Ectodermal cell (in vitro differentiated cells): ENCODE results near the gene SLC22A15.

Experiments
- H3K27ac ChIP-seq: 2 replicates; pipeline ENCODE4 v1.7.0; 2013; ENCODE audit warnings: mild to moderate bottlenecking, low read depth, low read length; ENCODE audit not compliant: insufficient read depth, poor library complexity, severe bottlenecking
- H3K27me3 ChIP-seq: 2 replicates; pipeline ENCODE4 v1.7.0; 2013; ENCODE audit warnings: mild to moderate bottlenecking, low read length; ENCODE audit not compliant: insufficient read depth, control insufficient read depth, poor library complexity, severe bottlenecking
- H3K36me3 ChIP-seq: one replicate; pipeline ENCODE4 v1.7.0; 2013; ENCODE audit warnings: low read length; ENCODE audit not compliant: control insufficient read depth, insufficient read depth
- H3K4me1 ChIP-seq: one replicate; pipeline ENCODE4 v1.7.0; 2013; ENCODE audit warnings: low read length; ENCODE audit not compliant: control insufficient read depth, insufficient read depth
- H3K4me3 ChIP-seq: 2 replicates; pipeline ENCODE4 v1.7.0; 2013; ENCODE audit warnings: low read depth, low read length, control low read depth; ENCODE audit not compliant: insufficient read depth
- H3K9me3 ChIP-seq: 2 replicates; pipeline ENCODE4 v1.7.0; 2013; ENCODE audit warnings: mild to moderate bottlenecking, low read length, moderate library complexity; ENCODE audit not compliant: control insufficient read depth
- WGBS, 2 experiments: methylation state at CpG; one replicate each; pipeline ENCODE4 v1.1.7; 2013; ENCODE audit warnings: missing lambda C conversion rate in 2 of 2; 5-methylcytosine and 5-hydroxymethylcytosine counted together

SLC22A15 gene

DNA sequence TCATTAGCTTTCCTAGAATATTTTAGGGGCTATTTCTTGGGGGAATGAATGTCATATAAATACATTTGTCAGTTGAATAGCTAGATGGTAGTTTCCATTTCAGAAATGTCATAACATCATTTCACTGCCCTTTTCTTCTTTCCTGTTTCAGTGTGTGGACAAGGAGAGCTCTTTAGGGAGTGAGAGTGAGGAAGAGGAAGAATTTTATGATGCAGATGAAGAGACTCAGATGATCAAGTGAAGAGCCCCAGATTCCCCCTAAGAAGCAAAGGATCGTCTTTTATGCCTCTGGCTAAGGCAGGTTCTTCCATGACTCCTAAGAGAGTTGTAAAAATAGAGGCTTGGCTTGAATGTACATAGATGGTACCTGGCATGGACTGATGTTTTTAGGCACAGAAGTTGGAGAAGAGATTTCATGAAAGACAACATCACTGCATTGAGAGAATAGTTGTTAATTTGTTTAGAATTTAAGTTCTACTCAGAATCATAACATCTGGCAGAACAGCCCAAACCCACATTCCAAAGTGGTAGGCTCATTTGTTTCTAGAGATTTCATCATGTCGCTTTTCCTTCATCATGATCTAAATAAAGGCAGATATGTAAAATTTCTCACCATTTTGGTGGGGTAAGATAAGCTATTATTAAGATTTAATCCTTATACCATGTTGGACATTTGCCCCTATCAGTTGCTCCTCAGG is 90.7 kb downstream of the SLC22A15 start:
- Histone ChIP-seq H3K9me3 (no peaks in the 10 kb centered on the region), H3K4me3 (no peak overlapping the region), H3K27ac (no peak overlapping the region), H3K36me3 (no peaks in the 10 kb centered on the region), H3K27me3 (no peaks in the 10 kb centered on the region), H3K4me1 (no peaks in the 10 kb centered on the region)
- WGBS, 2 experiments, result 98 to 100% methylated on average over 1 to 2 of the region's 2 CpGs

DNA sequence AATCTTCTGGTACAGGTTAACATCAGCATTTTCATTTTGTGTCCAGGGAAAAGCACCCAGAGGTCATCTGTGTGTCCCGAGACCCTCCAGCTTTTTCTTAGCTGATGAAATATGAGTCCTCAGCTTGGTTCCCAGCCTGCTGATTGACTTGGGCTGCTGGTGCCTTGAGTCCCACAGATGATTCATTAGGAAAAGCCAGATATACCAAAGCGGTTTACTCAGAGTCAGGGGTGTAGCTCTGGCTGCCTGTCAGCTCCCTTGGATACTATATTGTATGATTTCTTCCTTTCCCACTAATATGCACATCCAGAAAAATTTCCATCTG is 91.2 kb downstream of the SLC22A15 start:
- no peak overlapping the region for H3K4me3 ChIP-seq
- no peaks in the 10 kb centered on the region for H3K36me3 ChIP-seq
- no peaks in the 10 kb centered on the region for H3K9me3 ChIP-seq
- H3K4me1 ChIP-seq, result no peaks in the 10 kb centered on the region
- H3K27ac ChIP-seq, result no peak overlapping the region
- H3K27me3 ChIP-seq, result no peaks in the 10 kb centered on the region
- WGBS, 2 experiments, result 87 to 90% methylated on average over 2 of the region's 2 CpGs

GRCh38 chr1:116075575-116075974 is 99.3 kb downstream of the SLC22A15 start:
- Histone ChIP-seq H3K4me3 (no peak overlapping the region), H3K9me3 (no peaks in the 10 kb centered on the region), H3K4me1 (no peaks in the 10 kb centered on the region), H3K27ac (no peak overlapping the region), H3K36me3 (no peaks in the 10 kb centered on the region), H3K27me3 (no peaks in the 10 kb centered on the region)
- WGBS, 2 experiments, result no CpG with 5 or more reads among the region's 1 CpG

GRCh38 chr1:116075990-116076389 is 99.7 kb downstream of the SLC22A15 start:
- Histone ChIP-seq H3K9me3 (no peaks in the 10 kb centered on the region), H3K27me3 (no peaks in the 10 kb centered on the region), H3K4me1 (no peaks in the 10 kb centered on the region), H3K36me3 (no peaks in the 10 kb centered on the region), H3K27ac (no peak overlapping the region), H3K4me3 (no peak overlapping the region)
- WGBS, 2 experiments, result 89 to 98% methylated on average over 4 of the region's 4 CpGs

DNA sequence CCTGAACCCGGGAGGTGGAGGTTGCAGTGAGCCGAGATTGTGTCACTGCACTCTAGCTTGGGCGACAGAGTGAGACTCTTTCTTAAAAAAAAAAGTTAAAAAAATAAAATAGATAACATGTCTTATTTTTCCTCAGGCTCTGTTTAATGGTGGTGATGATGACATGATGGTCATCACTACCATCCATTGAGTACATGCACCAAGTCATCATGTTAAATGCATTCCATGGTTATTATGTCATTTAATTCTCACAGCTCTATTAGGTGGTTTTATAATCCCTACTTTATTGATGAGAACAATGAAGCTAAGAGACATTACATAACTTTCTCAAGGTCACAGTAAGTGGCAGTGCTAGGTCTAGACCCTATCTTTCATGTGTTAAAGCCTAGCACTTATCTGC is 100.5 kb downstream of the SLC22A15 start:
- 92 to 100% methylated on average over 1 to 3 of the region's 3 CpGs for WGBS, 2 experiments

DNA sequence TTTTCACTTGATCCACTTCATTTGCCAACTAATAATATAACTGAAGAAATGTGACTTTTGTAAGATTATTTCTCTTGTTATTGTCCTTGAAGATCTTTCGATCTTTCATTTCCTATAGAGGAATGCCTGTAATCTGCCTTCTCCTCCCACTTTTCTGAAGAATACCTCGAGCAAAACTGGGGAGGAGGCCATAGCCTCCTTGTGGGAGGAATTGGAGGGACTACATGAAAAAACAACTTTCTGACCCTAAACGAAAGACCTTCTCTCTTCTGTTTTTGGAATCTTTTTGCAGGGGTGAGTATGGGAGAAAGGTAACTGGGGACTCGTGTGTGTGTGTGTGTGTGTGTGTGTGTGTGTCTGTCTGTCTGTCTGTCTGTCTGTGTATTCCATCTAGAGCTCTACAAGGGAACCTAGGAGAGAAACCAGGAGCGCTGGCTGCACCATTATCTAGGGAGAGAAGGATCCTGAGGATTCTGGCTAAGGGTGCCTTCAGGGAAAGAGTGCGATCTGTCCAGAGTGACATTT is 102.4 kb downstream of the SLC22A15 start:
- Histone ChIP-seq H3K4me1 (no peaks in the 10 kb centered on the region), H3K4me3 (no peak overlapping the region), H3K27me3 (no peaks in the 10 kb centered on the region), H3K27ac (no peak overlapping the region), H3K36me3 (no peaks in the 10 kb centered on the region), H3K9me3 (no peaks in the 10 kb centered on the region)
- 73 to 81% methylated on average over 5 to 6 of the region's 6 CpGs for WGBS, 2 experiments

More for the DNA sequence above, 100.5 kb downstream of the SLC22A15 start:
- Histone ChIP-seq H3K36me3 (no peaks in the 10 kb centered on the region), H3K9me3 (no peaks in the 10 kb centered on the region), H3K4me1 (no peaks in the 10 kb centered on the region), H3K27me3 (no peaks in the 10 kb centered on the region), H3K4me3 (no peak overlapping the region), H3K27ac (no peak overlapping the region)

- no peaks in the 10 kb centered on the region for H3K9me3 ChIP-seq
- no peaks in the 10 kb centered on the region for H3K36me3 ChIP-seq
- H3K27ac ChIP-seq, result no peak overlapping the region
- H3K4me1 ChIP-seq, result no peaks in the 10 kb centered on the region
- no peaks in the 10 kb centered on the region for H3K27me3 ChIP-seq
- no peak overlapping the region for H3K4me3 ChIP-seq
These were observed 111.3 kb downstream of the SLC22A15 start for GRCh38 chr1:116087628-116088027.

DNA sequence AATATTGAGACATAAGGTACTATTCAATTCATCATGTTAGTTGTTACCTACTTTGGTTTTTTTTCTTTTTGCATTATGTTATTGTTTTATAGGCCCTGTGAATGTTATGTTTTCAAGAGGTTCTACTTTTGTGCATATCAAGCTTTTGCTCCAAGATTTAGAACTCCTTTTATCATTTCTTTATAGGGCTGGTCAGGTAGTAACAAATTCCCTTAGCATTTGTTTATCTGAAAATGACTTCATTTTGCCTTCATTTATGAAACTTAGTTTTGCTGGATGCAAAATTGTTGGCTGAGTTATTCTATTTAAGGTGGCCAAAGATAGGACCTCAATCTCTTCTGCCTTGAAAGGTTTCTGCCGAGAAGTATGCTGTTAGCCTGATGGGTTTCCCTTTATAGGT is 113.6 kb downstream of the SLC22A15 start:
- Histone ChIP-seq H3K9me3 (no peaks in the 10 kb centered on the region), H3K27me3 (no peaks in the 10 kb centered on the region), H3K36me3 (no peaks in the 10 kb centered on the region), H3K4me3 (no peak overlapping the region), H3K4me1 (no peaks in the 10 kb centered on the region), H3K27ac (no peak overlapping the region)
- WGBS, 2 experiments, result 85 to 100% methylated on average over 1 of the region's 1 CpG

- no peak overlapping the region for H3K27ac ChIP-seq
- H3K9me3 ChIP-seq, result no peaks in the 10 kb centered on the region
- 100% methylated on average over 1 of the region's 1 CpG for WGBS, 2 experiments
- H3K4me1 ChIP-seq, result no peaks in the 10 kb centered on the region
- no peaks in the 10 kb centered on the region for H3K27me3 ChIP-seq
- no peaks in the 10 kb centered on the region for H3K36me3 ChIP-seq
- H3K4me3 ChIP-seq, result no peak overlapping the region
These were observed 114.8 kb downstream of the SLC22A15 start for GRCh38 chr1:116091083-116091482.

GRCh38 chr1:116092752-116093489 is 116.6 kb downstream of the SLC22A15 start:
- no peak overlapping the region for H3K4me3 ChIP-seq
- no peak overlapping the region for H3K27ac ChIP-seq
- no peaks in the 10 kb centered on the region for H3K27me3 ChIP-seq
- no peaks in the 10 kb centered on the region for H3K4me1 ChIP-seq
- H3K36me3 ChIP-seq, result no peaks in the 10 kb centered on the region
- WGBS, 2 experiments, result 59 to 61% methylated on average over 3 of the region's 3 CpGs
- H3K9me3 ChIP-seq, result no peaks in the 10 kb centered on the region
